ENCODE measurements around the gene PDE7B.

DNA sequence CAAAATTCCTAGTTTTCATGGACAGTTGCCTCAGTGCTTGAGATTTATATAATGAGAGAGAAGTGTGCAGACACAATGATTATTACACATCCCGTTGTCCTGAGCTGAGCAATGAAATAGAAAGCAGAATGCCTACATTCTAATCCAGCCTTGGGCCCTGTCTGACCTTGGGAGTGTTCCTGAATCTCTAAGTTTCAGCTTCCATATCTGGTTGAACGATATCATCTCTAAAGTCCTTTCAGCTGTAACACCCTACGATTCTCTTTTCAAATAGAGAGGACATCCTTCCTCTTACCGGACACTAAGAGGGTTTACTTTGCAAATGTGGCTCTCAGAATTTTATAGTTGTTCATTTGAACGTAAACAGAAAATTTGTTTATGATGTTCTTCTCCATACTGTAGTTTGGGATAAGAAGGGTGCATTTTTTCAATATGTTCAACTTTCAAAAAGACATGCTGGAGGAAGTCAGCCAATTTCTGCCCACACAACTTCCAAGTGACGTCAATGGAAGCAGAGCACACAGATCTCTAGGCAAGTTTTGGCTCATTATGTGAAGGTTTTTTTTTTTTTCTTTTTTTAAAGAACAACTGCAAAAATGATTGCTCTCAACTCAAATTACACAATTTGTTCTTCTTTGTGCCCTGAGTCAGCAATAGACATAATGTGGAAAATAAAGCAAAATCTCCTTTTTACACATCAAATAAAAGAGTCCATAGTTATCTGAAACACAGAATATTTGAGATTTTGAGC lies 50.4 kb downstream of the PDE7B start:
- TF ChIP-seq, protein P1, sequence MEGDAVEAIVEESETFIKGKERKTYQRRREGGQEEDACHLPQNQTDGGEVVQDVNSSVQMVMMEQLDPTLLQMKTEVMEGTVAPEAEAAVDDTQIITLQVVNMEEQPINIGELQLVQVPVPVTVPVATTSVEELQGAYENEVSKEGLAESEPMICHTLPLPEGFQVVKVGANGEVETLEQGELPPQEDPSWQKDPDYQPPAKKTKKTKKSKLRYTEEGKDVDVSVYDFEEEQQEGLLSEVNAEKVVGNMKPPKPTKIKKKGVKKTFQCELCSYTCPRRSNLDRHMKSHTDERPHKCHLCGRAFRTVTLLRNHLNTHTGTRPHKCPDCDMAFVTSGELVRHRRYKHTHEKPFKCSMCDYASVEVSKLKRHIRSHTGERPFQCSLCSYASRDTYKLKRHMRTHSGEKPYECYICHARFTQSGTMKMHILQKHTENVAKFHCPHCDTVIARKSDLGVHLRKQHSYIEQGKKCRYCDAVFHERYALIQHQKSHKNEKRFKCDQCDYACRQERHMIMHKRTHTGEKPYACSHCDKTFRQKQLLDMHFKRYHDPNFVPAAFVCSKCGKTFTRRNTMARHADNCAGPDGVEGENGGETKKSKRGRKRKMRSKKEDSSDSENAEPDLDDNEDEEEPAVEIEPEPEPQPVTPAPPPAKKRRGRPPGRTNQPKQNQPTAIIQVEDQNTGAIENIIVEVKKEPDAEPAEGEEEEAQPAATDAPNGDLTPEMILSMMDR (IDR thresholded peaks at IDR 0.05; ENCODE audit: low read length) = no peak
- TF ChIP-seq EZH2 (IDR thresholded peaks at IDR 0.05; ENCODE audit: borderline replicate concordance, low read length) = no peak

All from OCI-LY1 (cell line).